Amygdala (tissue), 56 donors: Measurements from ENCODE around the gene CADM2.
A peak's percentile ranks its signal among the peaks of the same experiment; 100 is the strongest.
"Not testable (repeated sequence)": the region's sequence is repeated elsewhere in the genome, so short reads cannot be mapped to it uniquely, and the experiment has no call there.

Source experiments
- DNase-seq, 56 donors: peaks; one replicate each; lab custom pipeline; 2025; lab: John Stamatoyannopoulos, UW

The CADM2 gene

GRCh38 chr3:85605066-85605465 is 646.3 kb downstream of the CADM2 start:
- DNase-seq, result no peak

- no peak for DNase-seq
Observed at GRCh38 chr3:85626662-85627061, 667.9 kb downstream of the CADM2 start.

GRCh38 chr3:85627932-85628331 is 669.1 kb downstream of the CADM2 start:
- no peak for DNase-seq

GRCh38 chr3:85631070-85631469 is 672.3 kb downstream of the CADM2 start:
- DNase-seq, result no peak

GRCh38 chr3:85632921-85633320 is 674.1 kb downstream of the CADM2 start:
- DNase-seq, result no peak

GRCh38 chr3:85652360-85652759 is 693.6 kb downstream of the CADM2 start:
- DNase-seq, result no peak

- no peak for DNase-seq
Observed at GRCh38 chr3:85660451-85660850, 701.7 kb downstream of the CADM2 start.

- DNase-seq, result peak in 4 of 56 donors; percentile 2 to 24 (median 8)
Observed at GRCh38 chr3:85662462-85662861, 703.7 kb downstream of the CADM2 start.

- DNase-seq, result no peak
Observed at GRCh38 chr3:85667744-85668143, 709.0 kb downstream of the CADM2 start.

GRCh38 chr3:85670634-85671205 is 711.9 kb downstream of the CADM2 start:
- DNase-seq, result no peak

GRCh38 chr3:85672761-85673160 is 714.0 kb downstream of the CADM2 start:
- no peak for DNase-seq

- no peak for DNase-seq
Observed at GRCh38 chr3:85678713-85679112, 719.9 kb downstream of the CADM2 start.

- DNase-seq, result no peak
Observed at GRCh38 chr3:85681906-85682305, 723.1 kb downstream of the CADM2 start.

- DNase-seq, result no peak
Observed at GRCh38 chr3:85691196-85691595, 732.4 kb downstream of the CADM2 start.

- no peak for DNase-seq
Observed at GRCh38 chr3:85697156-85697555, 738.4 kb downstream of the CADM2 start.

- no peak for DNase-seq
Observed at GRCh38 chr3:85706130-85706529, 747.3 kb downstream of the CADM2 start.

- not testable (repeated sequence) for DNase-seq
Observed at GRCh38 chr3:85708325-85708724, 749.5 kb downstream of the CADM2 start.

GRCh38 chr3:85709346-85709892 is 750.6 kb downstream of the CADM2 start:
- no peak for DNase-seq

GRCh38 chr3:85710490-85710889 is 751.7 kb downstream of the CADM2 start:
- DNase-seq, result no peak

GRCh38 chr3:85721409-85722145 is 762.8 kb downstream of the CADM2 start:
- DNase-seq, result no peak

GRCh38 chr3:85725809-85726208 is 767.0 kb downstream of the CADM2 start:
- no peak for DNase-seq

GRCh38 chr3:85726241-85726640 is 767.5 kb downstream of the CADM2 start:
- DNase-seq, result no peak
